Measurements from ENCODE around the gene ELMOD1. TPM values are rescaled to one million over a fixed set of nuclear protein-coding genes. Genes with fewer than 3 reads are reported as not detected.

The ELMOD1 gene
- total RNA-seq, 1 donor from 2014 or later = not detected

Other genes with a start within 250 kb of the ELMOD1 start
- gene CWF19L2, start 133.3 kb upstream of the ELMOD1 start, total RNA-seq = 16.1 and 17.6 TPM in 2 replicates
- gene ALKBH8, start 25.4 kb upstream of the ELMOD1 start, total RNA-seq = 13.3 and 15.0 TPM in 2 replicates
- gene SLN, start 120.9 kb downstream of the ELMOD1 start, total RNA-seq = not detected in 2 replicates

Measured in activated CD4-positive, alpha-beta T cell treated with anti-CD3 and anti-CD28 coated beads, Interleukin-2, amount 10 ng/mL, durations not matched to agents 24 days and 14 days (primary cell).